ENCODE measurements around the gene CNTNAP1. TPM values are rescaled to one million over a fixed set of nuclear protein-coding genes. Genes with fewer than 3 reads are reported as not detected.

The CNTNAP1 gene
- total RNA-seq, 1 donor from 2014 or later: 12.9 TPM

DNA sequence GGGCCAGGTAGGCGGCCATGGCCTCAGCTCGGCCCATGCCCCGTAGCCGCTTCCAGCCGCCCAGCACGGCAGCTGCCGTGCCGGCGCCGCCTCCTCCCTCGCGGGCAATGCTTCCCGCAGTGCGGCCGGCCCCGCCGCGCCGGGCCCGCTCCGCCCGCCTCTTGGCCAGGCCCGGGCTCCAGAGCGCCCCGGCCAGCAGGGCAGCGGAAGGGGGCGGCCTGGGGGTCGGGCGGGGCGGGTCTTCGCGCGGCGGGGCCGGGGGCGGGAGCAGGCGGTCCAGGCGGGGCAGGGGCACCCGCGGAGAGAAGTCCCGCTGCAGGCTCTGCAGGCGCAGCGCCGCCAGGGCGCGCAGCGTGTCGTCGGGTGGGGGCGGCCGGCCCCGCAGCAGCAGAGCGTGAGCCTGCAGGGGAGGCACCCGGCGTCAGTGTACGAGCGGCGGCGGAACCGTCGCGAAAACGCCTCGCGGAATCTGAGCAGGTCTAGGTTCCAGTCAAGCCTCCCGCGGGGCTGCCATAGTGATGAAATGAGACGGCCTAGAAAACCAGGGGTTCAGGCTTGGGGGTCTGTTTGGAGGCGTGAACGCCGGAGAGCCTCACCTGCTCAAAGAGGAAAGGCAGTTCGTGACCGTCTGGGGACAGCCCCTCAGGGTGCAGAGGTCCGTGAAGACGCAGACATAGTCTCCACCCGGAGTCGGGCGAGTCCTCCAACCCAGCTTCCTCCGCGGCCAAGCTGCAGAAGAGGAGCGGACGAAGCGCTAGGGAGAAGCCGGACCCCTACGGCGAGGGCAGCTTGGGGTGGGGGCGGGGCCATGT, 12.1 kb upstream of the CNTNAP1 start:
- ATAC-seq (no peak), DNase-seq (ENCODE audit: low spot score) (no peak)
- intact Hi-C loops (cut with DNase I): no loop called here

DNA sequence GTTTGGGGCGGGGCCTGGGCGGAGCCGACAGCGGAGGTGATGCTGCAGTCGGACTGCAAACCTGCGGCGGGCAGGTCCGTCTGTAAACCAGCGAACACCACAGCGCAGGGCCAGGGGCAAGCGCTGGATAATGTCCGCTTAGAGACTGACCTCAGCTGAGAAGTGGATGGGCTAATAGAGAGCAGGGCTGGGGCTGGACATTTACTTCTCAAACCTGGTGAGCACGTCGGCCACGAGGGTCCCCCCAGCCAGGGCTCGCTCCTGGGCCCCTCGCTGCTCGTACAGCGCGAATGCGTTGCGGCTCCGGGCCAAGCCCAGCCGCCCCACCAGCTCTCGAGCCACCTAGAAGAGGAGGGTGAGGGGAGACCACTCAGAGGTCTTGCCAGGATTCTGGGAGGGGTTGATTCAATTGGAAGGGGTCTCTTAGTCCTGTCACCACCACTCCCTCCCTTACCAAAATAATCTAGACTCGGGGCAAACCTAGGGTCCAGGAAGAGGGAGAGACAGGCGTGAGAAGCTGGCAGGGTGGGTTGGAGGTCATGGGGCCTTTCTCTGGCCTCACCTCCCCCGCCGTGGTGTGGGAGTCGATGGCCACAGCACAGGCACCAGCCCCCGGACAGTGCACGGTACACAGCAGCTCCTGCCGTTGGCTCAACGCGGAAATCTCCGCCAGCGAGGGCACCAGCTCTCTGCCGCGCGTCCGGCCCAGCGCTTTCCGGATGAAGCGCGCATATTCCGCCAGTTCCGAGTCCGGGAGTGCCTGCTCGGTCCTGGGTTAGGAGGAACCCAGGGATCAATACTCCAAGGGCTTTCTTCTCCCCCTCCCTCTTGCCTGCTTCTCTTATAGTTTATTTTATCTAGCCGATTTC, 11.3 kb upstream of the CNTNAP1 start:
- DNase-seq (ENCODE audit: low spot score) (no peak), ATAC-seq (no peak)
- intact Hi-C loops (cut with DNase I): no loop called here

- ATAC-seq: no peak
- intact Hi-C loops (cut with DNase I): no loop called here
- no peak for DNase-seq (ENCODE audit: low spot score)
Observed at GRCh38 chr17:42672038-42672437, 10.3 kb upstream of the CNTNAP1 start.

DNA sequence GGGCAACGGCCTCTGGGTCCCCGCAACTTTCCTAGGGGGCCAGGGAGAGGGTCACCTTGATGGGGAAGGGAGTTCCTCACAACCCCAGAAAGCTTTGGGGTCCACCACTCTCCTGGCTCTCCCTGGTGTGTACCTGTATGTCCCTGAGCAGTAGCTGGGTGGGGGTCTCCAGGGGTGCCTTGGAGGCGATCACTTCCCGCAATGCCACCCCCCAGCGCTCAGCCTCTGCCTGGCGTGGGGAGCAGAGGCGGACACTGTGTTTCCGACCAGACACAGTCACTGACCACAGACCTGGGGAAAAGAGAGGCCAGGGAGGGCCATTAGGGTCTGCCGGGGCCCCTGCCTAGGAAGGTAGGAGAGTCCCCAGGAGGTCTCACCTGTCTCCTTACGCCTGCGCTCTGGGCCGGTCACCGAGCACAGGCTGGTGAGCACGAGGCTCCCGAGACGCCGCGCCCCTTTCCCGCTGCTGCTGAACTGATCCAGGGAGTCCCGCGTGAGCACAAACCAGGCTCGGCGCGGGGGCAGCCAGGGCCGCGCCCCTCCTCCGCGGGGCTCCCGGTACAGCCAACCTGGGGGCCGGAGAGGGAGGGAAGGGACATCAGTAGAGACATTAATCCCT, 9.0 kb upstream of the CNTNAP1 start:
- intact Hi-C loops (cut with DNase I): no loop called here
- no peak for ATAC-seq
- no peak for DNase-seq (ENCODE audit: low spot score)

GRCh38 chr17:42673885-42674754, 8.2 kb upstream of the CNTNAP1 start:
- DNase-seq (ENCODE audit: low spot score) (peak; percentile 85), ATAC-seq (peak; percentile 34)
- intact Hi-C loops (cut with DNase I): no loop called here

DNA sequence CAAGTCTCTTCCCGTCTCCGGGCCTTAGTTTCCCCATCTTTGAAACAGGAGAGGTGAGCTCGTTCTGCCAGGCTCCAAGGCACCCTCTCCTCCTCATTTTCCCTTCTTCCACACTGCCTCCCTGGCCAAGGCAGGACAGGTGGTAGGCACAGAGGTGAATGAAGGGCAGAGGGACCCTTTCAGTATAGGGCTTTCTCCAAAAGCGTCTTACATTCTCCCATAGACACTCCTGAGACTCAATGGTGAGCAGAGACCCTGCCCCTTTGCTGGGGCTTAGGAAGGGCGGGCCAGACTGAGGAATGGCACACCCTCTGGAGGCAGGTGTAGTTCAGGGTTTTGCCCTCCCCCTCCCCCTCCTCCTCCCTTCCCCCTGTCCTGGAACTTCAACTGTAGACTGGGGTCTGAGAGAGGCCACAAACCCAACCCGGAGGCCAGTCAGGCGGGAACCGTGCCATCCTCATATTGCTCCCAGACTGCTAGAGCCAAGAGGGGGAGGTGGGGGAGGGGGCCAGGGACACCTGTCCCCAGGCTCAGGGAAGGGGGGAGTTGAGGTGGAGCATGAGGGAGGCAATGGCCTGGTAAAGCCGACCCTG, 7.5 kb upstream of the CNTNAP1 start:
- intact Hi-C loops (cut with DNase I): no loop called here
- no peak for ATAC-seq

DNA sequence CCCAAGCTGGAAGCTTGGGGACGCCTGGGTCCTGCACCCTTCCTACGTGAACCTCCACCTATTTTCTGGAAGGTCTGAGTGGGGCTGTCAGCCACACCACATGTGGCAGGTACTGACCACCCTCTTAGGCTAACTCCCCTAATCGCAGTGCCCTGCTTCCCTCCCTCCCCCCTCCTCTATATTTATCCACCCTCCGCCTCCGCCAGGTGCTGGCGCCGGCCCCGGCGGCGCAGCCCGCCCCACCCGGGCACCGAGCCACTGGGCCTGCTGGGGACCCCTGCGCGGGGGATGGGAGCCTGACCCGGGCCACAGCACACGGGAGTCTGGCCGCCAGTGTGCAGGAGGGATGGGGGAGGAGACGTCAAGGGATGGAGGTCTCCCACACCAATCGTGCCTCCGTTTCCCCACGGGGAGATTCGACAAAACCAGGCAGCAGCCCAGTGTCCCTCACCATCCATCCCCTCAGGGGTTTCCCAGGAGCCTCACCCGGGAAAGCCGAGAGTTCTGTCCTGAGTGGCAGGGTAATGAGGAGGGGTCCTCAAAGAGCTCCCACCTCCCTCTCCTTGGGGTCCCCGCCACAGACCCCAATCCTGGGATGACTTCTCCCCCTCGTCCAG, 6.9 kb upstream of the CNTNAP1 start:
- DNase-seq (ENCODE audit: low spot score) (no peak), ATAC-seq (no peak)
- intact Hi-C loops (cut with DNase I): no loop called here

More for the DNA sequence above, 7.5 kb upstream of the CNTNAP1 start:
- DNase-seq (ENCODE audit: low spot score): no peak

DNA sequence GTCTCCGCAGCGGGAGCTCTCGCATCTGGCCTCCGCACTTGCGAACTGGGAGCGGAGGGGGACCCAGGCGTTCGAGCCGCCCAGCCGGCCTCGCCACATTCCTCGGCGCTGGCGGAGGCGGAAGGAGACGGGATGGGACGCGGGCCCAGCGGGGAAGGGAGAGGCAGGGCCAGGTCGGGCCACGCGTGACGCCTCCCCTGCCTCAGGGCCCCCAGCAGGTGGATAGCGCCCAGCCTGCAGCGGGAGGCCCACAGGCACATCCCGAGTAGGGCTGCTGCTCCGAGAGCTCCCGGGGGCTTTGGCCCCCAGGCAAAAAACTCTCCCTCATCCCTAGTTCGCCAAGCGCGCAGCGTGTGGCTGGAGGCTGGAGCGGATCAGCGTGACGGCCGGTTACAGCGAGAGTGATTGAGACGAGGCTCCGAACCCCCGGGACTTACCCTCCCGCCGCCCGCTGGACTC, 6.3 kb upstream of the CNTNAP1 start:
- no peak for ATAC-seq
- DNase-seq (ENCODE audit: low spot score): no peak
- intact Hi-C loops (cut with DNase I): no loop called here

- ATAC-seq: no peak
- intact Hi-C loops (cut with DNase I): no loop called here
- no peak for DNase-seq (ENCODE audit: low spot score)
Observed at GRCh38 chr17:42676424-42677011, 5.8 kb upstream of the CNTNAP1 start, which contains the start of gene PLEKHH3. Gene PLEKHH3 (minus strand): TSS chr17:42676994. CDS start chr17:42676563, 431 bp downstream.

- ATAC-seq: peak; percentile 89
- intact Hi-C loops (cut with DNase I): no loop called here
- DNase-seq (ENCODE audit: low spot score): peak; percentile 100
Observed at GRCh38 chr17:42677012-42677857, 5.1 kb upstream of the CNTNAP1 start.

- DNase-seq (ENCODE audit: low spot score) (peak; percentile 92), ATAC-seq (peak; percentile 53)
- intact Hi-C loops (cut with DNase I): no loop called here
Observed at GRCh38 chr17:42677921-42678781, 4.2 kb upstream of the CNTNAP1 start.

DNA sequence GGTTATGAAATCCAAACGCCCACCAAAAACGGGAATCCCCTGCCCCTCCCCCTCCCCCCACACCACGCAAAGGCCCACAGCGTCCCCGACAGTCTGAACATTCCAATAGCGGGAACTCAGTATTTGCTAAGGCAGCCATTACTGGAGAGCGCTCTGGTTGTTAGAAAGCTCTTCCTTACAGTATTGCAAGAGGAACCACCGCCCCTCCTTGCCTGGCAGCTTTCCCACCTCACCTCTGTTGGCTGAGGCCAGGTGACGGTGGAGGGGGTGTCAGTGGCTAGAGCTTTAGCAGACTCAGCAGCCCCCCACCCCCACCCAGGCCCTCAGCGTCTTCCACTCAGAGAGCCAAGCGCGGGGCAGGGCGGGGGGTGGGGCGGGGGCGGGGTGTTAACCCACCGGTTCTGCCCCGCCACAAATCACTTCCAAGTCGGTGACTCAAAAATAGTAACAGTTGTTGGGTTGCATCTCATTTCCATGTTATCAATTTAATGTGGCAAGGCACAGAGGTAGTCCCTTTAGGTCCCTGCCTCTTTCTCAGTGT, 3.3 kb upstream of the CNTNAP1 start:
- DNase-seq (ENCODE audit: low spot score) (no peak), ATAC-seq (no peak)
- intact Hi-C loops (cut with DNase I): no loop called here

- peak; percentile 82 for DNase-seq (ENCODE audit: low spot score)
- peak; percentile 22 for ATAC-seq
- intact Hi-C loops (cut with DNase I): no loop called here
Observed at GRCh38 chr17:42679492-42680330, 2.6 kb upstream of the CNTNAP1 start.

DNA sequence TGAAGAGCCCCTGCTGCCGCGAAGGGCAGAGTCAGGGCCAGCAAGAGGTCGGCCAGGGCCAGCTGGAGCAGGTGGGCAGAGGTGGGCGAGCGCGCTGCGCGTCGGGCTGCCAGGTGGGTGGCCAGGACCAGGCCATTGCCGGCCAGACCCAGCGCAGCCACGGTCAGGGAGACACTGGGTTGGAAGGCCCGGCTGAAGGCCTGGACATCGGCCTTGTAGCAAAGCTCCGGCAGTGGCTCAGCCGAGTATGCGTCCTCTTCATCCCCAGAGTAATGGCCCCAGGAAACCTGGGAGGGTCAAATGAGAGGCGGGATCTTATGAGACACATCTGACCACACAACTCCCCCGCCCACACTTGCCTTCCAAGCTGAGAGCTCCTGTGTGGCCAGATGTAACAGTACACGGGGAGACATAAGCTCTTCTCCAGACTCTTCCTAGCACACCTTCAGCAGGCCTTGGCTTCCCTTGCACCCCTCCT, 2.0 kb upstream of the CNTNAP1 start:
- no peak for ATAC-seq
- intact Hi-C loops (cut with DNase I): no loop called here
- no peak for DNase-seq (ENCODE audit: low spot score)

All from sciatic nerve (tissue), 2 donors.